NB4 (cell line): Measurements from ENCODE around the gene CENPK.

Experiments used
- DNase-seq: peaks from one replicate; pipeline ENCODE4 v3.0.0; 2010; ENCODE audit warnings: low read depth
- H3K4me3 ChIP-seq: one replicate; pipeline ENCODE4 v1.5.1; 2011; ENCODE audit warnings: mild to moderate bottlenecking, low read depth, low read length, moderate library complexity
- MAX ChIP-seq: IDR thresholded peaks from 2 replicates; pipeline ENCODE4 v1.6.1; 2011; ENCODE audit warnings: low read depth, low read length
- MYC ChIP-seq: IDR thresholded peaks from 2 replicates; pipeline ENCODE4 v1.6.1; 2011; ENCODE audit warnings: low read depth, low read length
- POLR2A ChIP-seq: IDR thresholded peaks from 2 replicates; pipeline ENCODE4 v1.6.1; 2011; ENCODE audit warnings: mild to moderate bottlenecking; ENCODE audit not compliant: insufficient read length; ENCODE audit errors: extremely low read depth
- TF ChIP-seq, protein P1 (sequence below): IDR thresholded peaks from one replicate; pipeline ENCODE4 v1.5.1; 2012; ENCODE audit warnings: low read depth, low read length

Gene CENPK

DNA sequence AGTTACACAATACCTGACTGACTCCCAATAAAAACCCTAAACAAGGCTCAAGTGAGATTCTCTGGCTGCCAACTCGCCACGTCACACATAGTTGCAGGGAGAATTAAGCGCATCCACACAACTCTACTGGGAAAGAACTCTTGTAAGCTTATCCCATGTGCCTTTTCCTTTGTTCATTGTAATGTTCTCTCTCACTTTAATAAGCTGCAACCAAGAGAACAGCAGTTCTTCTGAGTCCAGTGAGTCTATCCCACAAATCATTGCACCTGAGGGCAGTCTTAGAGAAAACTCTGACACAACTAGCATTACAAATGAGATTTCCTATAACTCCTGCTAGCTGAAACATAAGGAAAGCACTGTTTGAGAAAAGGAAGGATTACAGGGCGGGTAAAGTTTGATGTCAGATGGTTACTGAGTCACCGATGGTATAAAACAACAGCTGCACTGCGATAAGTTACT, 27.4 kb downstream of the CENPK start:
- no peak for DNase-seq
- no peak for TF ChIP-seq MYC
- no peak for TF ChIP-seq POLR2A
- TF ChIP-seq, protein P1, sequence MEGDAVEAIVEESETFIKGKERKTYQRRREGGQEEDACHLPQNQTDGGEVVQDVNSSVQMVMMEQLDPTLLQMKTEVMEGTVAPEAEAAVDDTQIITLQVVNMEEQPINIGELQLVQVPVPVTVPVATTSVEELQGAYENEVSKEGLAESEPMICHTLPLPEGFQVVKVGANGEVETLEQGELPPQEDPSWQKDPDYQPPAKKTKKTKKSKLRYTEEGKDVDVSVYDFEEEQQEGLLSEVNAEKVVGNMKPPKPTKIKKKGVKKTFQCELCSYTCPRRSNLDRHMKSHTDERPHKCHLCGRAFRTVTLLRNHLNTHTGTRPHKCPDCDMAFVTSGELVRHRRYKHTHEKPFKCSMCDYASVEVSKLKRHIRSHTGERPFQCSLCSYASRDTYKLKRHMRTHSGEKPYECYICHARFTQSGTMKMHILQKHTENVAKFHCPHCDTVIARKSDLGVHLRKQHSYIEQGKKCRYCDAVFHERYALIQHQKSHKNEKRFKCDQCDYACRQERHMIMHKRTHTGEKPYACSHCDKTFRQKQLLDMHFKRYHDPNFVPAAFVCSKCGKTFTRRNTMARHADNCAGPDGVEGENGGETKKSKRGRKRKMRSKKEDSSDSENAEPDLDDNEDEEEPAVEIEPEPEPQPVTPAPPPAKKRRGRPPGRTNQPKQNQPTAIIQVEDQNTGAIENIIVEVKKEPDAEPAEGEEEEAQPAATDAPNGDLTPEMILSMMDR, result no peak
- H3K4me3 ChIP-seq, result no peak overlapping the region

- no peak for DNase-seq
- TF ChIP-seq, protein P1, result no peak
- TF ChIP-seq MAX (no peak), MYC (no peak), POLR2A (no peak)
Observed at GRCh38 chr5:65530904-65531303, 32.1 kb downstream of the CENPK start.

GRCh38 chr5:65525726-65526125, 37.2 kb downstream of the CENPK start:
- TF ChIP-seq MAX (no peak), POLR2A (no peak), MYC (no peak)
- TF ChIP-seq, protein P1, result no peak
- no peak for DNase-seq
- no peak overlapping the region for H3K4me3 ChIP-seq

More at GRCh38 chr5:65530904-65531303, 32.1 kb downstream of the CENPK start:
- H3K4me3 ChIP-seq, result no peak overlapping the region

DNA sequence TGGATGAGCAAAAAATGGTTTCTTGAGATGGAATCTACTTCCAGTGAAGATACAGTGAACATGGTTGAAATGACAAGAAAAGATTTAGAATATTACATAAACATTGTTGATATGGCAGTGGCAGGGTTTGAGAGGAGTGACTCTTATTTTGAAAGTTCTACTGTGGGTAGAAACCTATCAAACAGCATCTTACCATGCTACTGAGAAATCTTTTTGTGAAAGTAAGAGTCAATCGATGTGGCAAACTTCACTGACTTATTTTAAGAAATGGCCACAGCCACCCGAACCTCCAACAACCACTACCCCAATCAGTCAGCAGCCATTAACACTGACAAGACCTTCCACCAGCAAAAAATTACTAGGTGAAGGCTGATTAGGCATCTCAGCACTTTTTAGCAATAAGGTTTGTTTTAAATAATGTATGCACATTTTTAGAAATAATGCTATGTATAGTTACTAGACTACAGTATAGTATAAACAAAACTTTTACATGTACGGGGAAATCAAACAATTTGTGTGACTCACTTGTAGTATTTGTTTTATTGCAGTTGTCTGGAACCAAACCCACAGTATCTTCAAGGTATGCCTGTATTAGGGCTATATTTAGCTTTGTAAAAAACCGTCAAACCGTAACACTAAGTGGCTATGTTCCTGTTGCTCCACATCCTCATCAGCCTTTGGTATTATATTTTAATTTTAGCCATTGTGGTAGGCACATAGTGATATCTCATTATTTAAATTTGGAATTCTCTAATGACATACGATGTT, 50.6 kb downstream of the CENPK start:
- H3K4me3 ChIP-seq, result no peak overlapping the region
- no peak for DNase-seq
- TF ChIP-seq, protein P1, result no peak
- TF ChIP-seq POLR2A (no peak), MAX (no peak), MYC (no peak)

- TF ChIP-seq, protein P1, result no peak
- TF ChIP-seq MYC (no peak), POLR2A (no peak), MAX (no peak)
- no peak for DNase-seq
- no peak overlapping the region for H3K4me3 ChIP-seq
Observed at GRCh38 chr5:65508978-65509377, 54.0 kb downstream of the CENPK start.
